GM18858 (cell line): Measurements from ENCODE around the gene NPHP4.
"Not testable (repeated sequence)": the region's sequence is repeated elsewhere in the genome, so short reads cannot be mapped to it uniquely, and the experiment has no call there.

Experiments used
- ATAC-seq: cut with Tn5 transposase; IDR thresholded peaks from one replicate; pipeline ENCODE4 v1.9.1; 2021; ENCODE audit not compliant: unreplicated experiment

Gene NPHP4

DNA sequence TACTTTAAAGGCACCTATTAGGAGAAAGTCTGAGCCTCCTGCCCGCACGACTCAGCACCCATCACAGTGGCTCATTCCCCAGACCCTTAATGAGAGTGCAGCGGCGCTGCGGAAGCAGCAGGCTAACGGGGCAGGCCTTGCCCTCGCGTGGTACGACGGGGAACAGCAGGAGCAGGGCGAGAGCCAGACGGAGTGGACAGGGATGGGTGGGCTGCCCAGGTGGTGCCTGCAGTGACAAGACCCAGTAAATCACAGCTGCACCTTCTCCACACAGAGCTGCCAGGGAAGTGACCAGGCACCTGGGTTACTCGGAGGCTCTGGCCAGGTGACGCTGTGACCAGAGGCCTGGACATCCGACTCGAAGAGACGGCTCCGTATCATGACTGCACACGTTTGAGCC is 131.9 kb downstream of the NPHP4 start:
- ATAC-seq: no peak

DNA sequence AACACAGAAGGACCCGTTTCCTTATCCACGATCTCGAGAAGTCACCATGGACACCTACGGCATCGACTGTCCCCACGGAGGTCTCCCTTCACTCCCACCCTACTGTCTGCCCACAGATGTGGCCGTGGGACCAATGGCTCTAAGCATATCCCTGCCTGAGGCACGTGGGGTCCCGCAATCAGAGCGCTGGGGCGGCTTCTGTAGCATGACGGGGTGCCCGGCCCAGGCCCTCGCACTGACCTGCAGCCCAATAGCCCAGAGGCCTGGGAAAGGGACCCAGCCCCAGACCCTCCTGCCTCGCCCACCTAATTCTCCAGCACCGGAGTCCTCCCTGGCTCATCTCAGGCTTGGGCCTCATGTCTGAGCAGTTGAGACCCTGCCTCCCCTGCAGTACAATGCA is 132.5 kb downstream of the NPHP4 start:
- no peak for ATAC-seq

DNA sequence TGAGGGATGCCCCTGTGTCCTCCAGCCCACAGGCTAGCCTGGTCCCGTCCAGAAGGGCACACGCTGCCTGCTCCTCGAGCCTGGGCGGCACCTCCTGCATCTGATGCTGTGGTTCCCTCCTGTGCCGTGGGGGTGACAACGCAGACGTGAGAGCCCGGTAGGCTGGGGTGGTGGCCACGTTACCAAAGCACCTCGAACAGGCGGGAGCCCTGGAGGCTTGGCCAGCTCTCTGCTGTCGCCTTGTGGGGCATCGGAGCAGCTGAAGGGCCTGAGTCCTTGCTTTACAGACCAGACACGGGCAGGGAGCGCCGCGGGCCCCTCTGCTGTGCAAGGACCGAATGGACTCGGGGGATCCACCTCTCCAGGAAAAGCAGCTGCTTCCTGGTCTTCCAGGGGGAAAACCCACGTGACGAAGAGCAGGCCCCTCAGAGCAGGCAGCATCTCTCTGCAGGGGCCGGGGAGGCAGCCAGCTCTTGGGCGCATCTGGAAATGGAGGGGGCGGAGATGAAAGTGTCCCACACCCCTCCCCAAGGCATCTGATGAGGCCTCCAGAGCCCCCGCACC is 133.3 kb downstream of the NPHP4 start:
- ATAC-seq: no peak

DNA sequence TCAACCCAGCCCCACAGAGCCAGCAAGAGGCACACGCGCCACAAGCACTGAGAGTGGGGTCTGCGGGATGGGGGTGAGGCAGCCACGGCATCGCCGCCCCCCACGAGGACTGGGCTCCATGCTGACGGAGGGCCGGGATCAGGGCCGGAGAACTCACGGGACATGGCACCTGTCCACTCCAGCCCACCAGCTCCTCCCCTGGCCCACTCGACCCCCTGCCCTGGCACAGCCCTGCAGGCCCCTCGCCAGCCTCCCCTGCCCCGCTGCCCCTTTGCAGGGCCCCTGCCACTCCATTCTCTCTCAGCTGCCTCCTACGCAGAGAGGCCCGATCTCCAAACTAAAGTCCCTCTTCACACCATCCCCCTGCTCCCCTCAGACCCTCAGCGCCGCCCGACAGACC is 134.0 kb downstream of the NPHP4 start:
- no peak for ATAC-seq

DNA sequence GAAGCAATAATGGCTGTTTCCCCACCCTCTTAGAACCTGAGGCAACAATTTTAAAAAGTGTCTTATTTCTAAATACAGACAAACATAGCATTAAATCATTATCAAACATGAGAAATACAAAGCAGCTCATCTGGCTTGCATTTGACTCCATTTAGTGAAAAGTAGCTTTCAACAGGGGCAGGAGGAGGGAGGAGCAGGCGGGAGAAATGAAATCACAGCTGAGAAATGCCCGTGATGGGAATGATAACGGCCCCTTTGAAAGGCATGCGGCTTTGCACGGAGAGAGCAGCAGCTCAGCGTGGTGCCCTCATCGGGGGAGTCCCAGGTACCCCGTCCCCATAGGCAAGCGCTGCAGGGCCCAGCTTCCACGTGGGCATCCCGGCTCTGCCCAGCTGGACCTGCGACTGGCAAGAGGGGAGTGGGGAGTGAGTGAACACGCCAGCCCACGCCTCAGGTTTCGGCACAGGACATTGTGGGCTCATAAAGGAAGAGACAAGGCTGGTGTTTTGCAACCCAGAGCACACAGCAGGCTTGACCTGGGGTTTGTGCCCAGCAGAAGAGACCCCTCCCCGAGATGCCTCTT is 134.6 kb downstream of the NPHP4 start:
- no peak for ATAC-seq

DNA sequence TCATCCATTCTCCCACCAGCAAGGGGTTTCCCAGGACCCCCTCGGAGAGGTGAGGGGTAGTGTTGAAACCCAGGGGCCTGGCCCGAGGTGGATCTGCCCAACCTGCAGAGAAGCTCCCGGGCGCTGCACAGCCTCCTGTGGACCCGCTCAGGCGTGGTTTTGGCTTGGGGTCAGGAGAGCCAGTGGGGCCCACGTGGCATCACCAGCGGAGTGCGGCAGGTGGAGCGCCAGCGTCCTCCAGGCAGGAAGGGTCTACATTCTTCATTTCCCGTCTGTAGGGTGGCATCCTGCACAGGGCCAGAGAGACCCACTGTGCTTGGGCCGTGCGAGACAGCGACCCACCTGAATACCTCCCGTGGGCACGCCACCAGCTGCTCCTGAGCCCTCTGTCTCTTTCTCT is 135.2 kb downstream of the NPHP4 start:
- no peak for ATAC-seq

DNA sequence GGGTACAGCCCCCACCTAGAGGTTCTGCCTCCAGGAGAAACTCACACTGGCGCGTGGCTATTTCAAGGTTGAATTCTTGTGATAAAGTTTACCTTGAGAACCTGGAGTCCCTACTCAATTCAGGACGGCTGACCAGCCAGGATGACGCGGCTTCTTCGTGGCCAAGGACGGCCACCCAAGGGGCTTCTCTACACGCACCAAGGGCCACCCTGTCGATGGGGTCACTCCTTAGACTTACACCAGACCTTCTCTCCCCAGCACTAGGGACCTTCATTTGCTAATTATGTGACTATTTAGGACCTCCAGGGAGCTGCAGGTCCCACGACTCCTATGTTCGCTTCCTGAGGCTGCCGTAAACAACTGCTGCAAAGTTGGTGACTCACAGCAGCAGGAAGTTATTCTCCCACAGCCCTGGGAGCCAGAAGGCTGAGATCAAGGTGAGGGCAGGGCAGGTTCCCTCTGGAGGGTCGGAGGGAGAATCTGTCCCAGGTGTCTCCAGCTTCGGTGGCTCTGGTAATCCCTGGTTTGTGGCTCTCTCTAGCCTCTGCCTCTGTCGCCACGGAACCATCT is 135.9 kb downstream of the NPHP4 start:
- no peak for ATAC-seq

DNA sequence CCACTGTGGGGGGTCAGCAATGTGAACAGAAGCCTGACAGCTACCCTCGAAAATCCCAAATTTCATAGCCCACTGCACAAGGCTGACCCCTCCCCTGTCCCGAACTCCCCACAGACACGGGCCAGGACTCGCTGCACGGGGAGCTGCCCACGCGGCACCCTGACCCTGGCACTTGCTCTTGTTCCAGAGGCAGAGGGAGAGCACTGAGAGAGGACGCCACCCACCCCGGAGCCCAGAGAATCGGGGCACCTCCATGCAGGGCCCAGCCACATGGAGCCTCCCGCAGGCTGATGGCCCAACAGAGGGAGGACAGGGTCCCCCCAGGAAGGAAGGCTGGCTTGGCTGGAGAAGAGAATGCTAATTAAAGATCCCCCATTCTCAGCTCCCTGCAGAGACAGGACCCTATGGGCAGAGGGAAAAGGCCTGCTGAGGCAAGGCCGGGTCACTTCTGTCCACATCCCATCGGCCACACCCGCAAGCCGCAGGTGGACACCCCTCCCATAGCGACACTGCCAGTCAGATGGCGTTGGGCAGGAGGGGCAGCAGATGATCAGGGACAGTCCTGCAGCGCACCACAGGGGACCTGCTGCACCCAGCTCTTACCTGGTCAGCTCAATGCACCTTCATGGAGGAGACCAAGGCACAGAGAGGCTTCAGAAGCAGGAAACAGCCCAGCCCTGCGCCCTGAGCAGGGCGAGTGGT is 136.9 kb downstream of the NPHP4 start:
- ATAC-seq: no peak

DNA sequence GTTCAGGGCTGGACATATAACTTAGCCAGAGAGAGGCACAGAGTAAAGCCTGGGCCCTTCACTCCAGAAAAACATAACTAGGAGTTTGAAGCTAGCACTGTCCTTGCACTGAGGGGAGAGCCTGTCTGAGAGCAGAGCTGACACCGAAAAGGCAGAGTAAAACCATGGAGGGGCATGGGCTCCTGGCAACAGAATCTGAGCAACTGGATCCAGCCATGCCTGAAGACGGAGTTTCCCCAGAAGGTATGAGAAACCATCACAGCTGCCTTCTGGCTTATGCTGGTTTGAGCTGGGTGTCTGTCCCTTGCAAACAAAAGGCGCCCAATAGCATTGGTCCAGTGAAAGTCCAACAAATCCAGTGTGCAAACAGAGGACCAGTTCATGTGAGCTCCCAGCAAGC is 137.5 kb downstream of the NPHP4 start:
- ATAC-seq: no peak

DNA sequence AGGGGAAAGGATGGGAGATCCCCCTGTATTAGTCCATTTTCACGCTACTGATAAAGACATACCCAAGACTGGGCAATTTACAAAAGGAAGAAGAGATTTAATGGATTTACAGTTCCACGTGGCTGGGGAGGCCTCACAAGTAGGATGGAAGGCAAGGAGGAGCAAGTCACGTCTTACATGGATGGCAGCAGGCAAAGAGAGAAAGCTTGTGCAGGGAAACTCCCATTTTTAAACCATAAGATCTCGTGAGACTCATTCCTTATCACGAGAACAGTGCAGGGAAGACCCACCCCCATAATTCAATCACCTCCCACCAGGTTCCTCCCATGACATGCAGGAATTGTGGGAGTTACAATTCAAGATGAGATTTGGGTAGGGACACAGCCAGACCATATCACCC is 138.4 kb downstream of the NPHP4 start:
- not testable (repeated sequence) for ATAC-seq

DNA sequence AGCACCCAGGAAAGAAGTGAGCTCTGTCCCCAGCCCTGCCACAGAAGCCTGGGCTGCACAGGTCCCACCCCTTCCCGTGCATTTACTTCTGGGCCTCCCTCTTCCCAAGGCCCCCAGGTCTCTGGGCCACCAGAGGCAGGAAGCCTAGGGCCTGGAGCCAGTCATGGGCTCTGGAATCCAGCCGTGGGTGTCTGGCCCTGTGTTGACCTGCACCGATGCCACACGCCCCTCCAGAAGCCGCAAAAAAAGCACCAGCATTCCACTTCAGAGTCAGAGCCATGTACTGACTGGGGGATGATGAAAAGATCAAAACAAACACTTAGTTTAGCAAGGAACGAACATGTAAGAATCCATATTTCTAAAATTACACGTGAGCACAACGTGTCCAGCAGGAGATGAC is 141.7 kb downstream of the NPHP4 start:
- ATAC-seq: no peak

DNA sequence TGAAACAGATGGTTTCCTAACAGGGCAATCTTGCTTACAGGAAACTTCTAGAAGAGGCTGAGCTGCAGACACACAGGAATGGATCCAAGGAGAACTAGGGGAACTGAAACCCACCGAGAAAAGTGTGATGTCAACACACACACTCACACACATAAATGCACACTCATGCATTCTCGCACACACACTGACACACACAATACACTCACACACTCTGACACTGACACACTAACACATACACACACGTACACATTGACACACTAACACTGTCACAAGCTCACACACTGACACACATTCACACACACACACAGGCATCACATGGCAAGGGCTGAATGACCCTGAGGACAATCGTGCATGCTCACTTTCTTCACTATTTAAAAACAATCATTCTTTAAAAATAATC is 142.7 kb downstream of the NPHP4 start:
- no peak for ATAC-seq

DNA sequence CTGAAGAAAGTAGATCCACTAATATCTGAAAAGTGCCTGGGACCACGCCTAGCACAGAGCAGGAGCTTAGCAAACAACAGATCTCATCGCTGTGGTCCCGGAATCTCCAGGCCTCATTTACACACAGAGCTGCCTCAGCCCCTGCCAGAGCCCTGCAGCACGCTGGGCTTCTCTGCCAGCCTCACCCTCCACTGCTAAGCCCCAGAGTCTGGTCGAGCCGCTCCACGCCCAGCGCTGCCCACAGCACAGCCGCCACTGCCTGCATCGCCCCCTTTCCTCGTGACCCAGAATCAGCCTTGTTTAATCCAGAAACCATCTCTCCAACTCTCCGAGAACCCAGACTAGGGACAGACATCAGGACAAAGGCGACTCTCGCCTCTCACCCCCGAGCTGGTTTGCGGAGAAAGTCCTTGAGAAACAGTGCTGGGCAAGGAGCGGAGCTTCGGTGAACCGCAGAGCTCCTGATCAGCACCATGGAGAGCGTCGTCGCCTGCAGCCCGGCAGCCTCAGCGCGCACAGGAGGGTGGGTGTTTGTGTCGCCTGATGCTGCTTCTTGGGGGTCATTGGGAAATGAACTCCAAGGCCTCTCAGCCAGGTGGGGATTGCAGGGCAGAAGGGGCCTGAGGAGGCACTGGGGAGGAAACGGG is 145.1 kb downstream of the NPHP4 start:
- no peak for ATAC-seq

DNA sequence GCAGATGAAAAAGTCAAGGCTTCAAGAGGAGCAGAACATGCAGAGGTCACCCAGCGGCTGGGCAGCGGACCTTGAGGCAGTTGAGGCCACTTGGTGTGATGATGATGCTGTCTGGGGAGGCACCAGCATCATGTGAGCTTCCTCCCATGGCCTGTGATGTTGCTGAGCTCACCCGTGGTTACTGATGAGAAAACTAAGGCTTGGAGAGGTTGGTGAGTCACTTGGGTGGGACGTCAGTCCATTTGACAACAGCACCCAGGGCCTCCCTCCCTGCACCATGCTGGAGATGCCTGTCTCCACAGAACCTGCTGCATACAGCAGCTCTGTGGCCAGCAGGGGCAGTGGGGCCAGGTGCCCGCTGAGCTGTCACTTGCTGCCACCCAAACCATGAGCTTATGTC is 146.8 kb downstream of the NPHP4 start:
- ATAC-seq: no peak

DNA sequence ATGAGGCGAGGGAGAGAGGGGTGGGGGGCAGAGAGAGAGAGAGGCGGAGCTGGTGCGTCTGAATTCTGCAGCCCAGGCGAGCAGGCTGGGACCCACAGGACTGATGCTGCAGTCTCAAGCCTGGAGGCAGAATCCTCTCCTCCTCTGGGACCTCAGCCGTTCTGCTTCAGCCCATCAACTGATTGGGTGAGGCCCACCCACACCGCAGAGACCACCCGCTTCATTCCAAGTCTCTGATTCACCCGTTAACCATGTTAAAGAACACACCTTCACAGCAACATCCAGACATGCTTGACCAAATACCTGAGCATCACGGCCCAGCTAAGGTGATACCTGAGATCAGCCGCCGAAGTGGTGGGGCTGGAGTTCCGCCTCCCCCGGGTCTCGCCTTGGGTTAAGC is 147.8 kb downstream of the NPHP4 start:
- no peak for ATAC-seq

DNA sequence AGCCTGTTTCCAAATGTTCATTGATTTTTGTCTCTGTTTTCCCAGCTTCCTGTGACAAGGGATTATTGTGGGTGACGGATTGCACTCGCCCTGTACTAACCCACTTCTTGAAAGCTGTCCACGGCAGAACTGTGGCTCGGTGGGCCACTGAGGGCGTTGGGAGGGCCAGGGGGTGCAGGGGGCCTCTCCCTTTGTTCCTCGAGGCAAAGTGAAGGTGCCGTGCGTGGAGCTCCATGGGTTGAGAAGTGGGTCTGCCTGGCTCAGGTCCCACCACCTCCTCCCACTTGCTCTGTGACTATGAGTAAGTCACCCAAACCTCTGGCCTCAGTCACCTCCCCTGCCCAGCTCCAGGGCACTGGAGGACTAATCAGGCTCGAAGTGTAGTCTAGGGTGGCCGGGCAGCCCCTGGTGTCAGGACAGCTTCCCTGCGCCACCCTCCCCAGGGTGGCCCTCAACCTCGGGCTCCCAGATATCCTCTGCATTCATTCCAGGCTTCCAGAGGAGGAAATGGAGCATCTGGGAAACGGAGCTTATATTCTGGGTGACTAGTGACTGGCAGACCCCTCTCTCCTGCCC is 148.6 kb downstream of the NPHP4 start:
- ATAC-seq: no peak

DNA sequence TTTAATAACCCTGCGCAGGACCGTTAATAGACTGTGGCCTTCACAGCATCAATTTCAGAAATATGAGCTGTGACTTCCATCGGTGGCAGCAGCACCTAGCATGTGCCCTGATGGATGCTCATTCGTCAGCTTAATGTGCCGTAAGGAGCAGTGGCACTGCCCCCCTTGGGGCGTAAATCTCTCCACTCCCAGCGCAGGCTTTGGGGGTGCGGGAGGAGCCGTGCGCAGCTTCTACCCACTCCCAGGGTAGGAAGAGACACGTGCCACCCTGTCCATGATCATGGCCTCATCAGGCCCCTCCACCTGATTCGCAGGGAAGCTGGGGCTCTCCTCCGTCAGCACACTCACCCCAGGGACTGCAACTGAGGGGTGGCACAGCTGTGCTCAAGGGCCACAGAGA is 149.5 kb downstream of the NPHP4 start:
- ATAC-seq: no peak

DNA sequence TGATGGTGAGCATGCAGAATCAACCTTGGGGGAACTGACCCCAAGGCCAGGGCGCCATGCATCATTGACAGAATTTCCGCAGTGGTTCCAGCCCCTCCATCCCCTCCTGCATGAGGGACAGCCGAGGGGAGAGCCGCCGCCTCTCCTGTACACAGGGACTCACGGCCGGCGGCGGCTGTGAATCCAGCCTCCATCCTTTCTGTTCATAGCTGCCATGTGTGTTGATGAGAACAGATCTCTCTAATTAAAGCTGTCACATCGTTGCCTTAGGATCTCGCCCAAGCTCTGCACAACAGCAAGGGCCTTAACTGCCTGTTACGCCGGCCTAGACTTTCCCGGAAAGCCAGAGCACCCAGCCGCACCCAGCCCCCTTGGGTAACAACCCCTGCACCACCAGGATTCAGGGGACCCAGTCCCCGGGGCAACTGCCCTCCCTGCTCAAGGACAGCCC is 151.6 kb downstream of the NPHP4 start:
- no peak for ATAC-seq

DNA sequence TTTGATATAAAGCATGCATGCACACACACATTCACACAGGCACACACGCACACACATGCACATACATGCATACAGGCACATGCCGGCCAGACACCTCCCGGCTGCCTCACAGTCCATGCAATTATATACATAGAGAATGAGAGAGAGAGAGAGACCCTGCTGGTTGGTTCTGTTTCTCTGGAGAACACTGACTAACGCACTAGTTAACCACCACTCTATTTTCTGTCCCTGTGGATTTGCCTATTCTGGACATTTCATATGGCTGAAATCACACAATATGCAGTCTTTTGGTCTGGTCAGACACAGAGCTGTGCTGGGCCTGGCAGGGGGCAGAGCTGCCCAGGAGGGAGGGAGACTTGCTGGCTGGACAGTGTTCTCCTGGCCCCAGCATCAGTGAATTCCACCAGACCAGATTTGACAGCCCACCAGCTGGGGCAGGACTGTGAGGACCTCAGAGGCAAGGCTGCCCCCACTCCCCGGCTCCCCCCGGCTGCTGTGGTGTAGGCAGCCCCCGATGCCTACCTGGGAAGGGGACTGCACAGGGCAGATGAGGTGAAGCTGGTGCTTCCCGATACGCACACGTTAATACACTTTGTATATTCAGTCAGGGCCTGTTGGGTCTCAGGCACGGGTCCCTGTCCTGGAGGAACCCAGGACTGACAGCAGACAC is 152.2 kb downstream of the NPHP4 start:
- ATAC-seq: no peak

DNA sequence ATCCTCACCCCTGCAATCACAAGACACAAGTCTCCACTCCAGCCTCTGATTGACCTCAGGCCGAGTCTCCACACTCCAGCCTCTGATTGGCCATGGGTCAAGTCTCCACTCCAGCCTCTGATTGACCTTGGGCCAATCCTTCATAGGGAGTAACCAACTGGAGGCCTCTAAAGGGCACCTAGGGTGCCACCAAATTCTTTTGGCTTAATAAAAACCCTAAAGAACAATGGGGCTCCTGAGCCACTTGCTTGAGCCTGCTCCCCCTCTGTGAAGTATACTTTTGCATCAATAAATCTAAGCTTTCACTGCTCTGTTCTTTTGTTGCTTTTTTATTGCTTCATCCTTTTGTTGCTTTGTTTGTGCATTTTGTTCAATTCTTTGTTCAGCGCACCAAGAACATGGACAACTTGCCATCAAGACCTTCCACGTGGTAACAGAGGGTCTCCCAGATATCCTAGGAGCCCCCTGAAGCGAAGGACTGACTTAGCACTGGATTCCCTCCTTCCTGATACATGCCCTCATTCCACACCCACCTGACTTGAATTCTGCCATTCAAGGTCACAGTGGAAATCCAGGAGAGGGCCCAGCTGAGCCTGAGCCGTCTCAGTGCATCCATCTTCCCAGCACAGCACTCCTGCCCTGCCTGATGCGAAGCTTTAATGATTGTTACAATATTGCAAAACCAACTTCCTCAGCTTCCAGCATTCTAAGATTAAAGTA is 152.9 kb downstream of the NPHP4 start:
- no peak for ATAC-seq
